HG02870 (cell line): Measurements from ENCODE around the gene DGKD.

Experiments
- ATAC-seq: cut with Tn5 transposase; IDR thresholded peaks from one replicate; pipeline ENCODE4 v1.9.1; 2021; ENCODE audit warnings: mild to moderate bottlenecking, moderate library complexity; ENCODE audit not compliant: unreplicated experiment

The DGKD gene

DNA sequence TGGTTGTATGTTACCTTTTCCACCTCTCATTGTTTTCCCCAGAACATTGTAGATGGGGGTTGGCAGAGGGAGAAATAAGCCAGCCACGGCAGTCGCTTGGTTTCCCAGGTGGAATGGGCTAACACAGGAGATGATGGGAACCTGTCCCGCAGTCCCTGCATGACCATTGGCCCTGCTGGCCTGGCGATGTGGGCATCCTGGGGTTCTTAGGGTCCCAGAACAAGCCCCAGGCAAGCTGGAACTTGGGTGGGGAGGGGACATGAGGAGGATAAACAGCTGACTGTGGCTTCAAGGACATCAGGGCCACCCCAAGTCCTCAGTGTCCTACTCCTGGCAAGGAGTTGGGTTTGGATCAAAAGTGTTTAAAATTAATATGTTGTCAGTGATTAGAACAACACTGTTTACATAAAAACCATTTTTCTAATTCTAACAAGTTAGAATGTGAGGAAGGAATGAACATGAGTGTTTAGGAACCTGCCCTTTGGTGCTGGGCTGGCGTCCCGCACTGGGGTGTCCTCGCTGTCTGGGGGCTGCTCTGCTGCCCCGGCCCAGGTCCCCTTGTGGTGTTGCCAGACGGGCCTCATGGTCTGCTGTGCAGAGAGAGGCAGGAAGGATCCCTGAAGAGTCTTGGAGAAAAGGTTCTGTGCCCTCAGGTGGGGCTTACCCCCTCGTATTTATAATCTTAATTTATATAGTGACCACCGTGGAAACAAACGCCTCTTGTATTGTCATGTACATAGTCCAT lies 117.2 kb downstream of the DGKD start:
- no peak for ATAC-seq

DNA sequence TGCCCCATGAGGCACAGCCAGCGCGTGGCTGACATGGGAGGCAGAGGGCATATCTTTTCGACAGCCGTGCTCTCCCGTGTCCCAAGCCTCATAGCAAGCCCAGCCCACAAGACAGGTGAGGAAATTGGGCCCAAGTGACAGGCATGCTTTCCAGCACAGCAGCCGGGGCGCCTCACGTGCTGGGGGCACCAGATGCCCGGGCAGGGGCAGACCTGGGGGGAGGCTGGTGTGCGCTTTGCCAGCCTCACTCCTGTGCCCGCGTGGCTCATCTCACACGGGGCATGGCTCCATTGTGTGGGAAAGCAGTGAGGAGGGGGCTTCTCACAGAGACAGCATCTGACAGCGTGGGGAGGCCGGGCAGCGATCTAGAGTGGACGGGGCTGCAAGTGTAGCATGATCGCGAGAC lies 119.1 kb downstream of the DGKD start:
- no peak for ATAC-seq

DNA sequence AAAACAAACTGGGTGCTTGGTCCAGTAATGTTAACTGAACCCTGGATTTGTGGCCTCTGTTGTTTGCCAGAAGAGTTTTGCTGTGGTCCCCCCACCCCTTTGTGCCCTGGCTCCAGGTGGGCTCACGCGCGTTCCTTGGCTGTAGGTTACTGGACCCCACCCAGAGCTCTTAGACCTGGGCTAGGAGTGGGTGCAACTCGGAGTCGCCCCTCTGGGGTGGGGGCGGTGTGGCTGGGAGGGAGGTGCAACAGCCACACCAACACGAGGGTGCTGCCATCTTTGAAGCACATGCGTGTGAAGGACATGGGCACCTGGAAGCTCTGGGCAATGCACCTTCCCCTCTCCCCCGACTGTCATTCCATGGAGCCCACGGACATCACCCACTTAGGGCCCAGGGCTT lies 119.6 kb downstream of the DGKD start:
- ATAC-seq, result no peak

DNA sequence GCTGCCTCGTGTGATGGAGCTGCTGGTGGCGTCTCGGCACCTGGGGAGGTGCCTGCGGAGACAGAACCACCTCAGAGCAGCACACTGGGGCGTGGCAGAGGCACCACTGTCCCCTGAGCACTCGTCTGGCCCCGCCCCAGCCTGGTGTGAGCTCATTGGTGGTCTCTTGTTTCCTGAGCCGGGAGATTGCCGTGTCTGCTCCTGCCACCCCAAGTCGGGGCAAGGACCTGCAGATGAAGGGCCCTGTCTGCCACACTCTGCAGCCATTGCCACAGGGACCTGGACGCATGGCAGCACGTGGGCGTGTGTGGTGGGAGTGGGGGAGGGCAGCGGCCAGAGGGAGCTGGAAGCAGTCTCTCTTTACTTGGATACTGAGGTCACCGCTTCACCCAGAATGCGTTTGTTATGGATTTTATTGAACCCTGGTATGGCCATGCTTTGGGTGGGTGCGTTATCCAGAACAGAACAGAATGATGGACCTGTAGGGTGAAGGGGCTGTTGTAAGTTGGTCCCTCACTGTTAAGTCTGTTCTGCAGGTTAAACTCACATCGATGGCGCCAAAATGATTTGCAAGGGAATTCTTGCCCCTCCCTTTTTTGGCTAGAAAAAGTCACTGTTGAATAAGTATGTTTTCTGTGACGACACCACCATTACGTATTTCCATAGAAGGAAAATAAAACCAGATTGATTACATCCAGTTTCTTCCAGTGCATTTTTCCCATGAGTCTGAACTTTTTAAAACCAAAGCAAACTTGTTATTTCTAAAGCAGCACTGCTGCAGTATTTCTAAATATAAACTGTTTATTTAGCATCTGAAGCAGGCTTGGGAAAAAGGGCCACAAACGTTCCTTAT lies 120.2 kb downstream of the DGKD start:
- ATAC-seq, result no peak

DNA sequence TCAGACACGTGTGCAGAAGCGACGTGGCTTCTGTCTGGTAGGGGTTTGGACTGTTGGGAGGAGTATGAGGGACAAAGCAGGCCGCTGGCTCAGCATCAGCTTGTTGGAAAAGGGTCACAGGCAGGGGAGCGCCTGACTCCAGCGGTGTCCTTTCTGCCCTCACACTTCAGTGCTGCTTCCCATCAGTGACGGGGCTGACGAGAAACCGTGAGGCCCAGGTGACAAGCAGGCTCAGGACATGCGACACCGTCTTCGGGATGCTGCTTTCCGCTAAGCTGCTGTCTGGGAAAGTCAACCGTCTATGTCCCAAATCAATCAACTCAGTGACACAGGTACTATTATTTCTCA lies 121.7 kb downstream of the DGKD start:
- ATAC-seq, result no peak

DNA sequence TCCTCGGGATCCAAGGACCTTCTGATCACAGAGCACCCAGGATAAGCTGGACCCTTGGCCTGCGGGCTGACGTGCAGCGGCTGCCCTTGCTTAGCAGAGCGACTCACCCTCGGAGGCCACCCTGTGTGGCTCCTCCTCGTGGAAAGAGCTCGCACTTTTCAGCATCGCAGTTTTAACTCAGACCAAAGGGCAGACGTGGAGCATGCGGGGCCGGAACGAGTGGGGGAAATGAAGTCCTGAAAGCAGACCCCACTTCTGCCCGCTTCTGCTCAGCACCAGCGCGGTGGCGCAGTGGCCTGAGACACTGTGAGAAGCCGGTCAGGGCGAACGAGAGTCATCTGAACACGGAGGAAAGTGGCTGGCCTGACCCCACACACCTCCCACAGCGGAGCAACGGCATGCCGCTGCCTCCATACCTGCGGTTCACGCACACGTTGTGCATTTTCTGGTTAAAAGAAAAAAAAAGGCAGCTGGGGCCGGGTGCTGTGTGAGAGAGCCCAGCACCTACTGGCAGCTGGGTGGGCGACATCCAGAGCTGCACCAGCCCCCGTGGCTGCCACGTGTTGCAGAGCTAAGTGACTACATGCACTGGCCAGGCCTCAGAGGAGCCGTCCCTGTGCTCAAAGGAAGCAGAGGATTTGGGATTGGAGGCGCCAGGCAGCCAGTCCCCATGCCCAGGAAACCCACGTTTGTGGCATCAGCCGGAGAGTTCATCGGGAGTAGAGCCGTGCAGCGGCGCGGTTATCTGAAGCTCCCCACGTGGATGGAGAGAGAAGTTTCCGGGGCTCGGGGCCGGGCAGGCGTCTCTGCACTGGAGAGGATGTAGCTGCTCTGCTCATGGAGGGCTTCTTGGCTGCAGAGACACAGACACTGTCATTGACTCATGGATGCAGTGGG lies 122.6 kb downstream of the DGKD start:
- no peak for ATAC-seq

DNA sequence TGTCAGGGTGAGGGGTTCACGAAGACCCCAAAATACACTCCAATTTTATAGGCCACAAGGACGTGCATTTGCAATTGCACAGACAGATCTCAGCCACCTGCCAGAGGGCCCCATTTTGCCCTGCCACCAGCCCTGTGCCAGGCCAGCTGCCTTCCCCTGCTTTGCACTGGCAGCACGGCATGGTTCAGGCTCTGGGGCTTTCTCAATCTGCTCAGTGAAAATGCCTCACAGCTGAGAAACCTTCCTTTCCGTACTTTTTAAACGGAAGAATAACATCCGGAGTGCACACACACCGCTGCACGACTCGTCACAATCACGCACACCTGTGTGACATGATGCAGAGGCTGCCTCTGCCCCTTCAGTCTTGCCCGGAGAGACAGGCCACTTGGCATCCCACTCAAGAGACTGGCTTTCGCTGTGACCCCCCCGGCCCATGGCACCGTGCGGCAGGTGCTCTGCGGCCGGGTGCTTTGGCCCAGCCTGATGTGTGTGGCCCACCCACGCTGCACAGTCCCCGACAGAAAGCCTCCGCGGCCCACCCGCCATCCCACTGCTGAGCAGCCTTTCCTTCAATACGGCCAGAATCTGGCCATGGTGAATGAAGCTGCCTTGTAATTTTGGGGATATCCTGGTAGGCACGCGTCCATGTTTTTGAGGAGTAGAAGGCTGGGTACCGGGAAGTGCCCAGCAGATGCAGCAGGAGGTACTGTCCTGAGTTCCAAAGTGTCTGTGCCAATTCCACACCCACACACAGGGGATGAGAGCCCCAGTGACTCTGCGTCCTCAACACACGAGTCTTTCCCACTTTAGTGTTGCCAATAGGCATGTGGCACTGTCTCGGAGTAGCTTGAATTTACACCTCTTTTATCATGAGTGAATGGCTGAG lies 123.5 kb downstream of the DGKD start:
- ATAC-seq, result no peak

DNA sequence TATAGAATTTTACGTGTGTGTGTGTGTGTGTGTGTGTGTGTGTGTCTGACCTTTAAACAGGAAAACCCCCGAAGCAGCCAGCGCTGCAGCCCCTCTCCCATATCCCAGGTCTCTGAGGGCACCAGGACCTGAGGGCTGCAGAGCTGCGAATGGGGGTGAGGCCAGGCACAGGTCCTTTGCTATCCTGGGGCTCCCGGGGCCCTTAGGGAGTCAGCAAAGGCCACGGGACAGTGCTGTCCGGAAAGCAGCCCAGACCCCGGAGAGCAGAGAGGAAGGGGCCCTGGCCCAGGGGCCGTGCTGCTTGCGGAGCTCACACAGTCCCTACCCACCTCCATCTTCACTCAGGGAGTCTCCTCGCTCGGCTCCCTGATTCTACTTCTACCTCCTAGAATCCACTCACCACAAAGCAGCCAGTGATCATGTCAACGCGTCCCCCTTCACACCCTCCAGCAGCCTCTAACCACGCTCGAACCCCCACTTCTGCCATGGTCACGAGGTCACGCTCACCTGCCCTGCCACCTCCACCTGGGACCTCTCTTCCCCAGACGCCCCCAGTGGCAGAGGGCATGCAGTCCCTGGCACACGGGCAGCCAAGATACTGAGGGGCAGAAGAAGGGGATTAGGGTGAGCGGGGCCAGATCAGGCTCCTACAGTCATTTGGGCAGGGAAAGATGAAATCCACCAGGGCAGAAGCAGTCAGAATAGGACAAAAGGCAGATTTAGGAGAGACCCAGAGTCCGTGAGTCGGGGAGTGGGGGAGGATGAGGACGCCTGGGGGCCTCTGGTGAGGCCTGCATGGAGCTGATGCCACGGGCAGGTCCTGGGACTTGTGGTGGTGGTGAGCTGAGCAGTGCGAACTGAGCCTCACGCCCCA lies 125.6 kb downstream of the DGKD start:
- no peak for ATAC-seq

DNA sequence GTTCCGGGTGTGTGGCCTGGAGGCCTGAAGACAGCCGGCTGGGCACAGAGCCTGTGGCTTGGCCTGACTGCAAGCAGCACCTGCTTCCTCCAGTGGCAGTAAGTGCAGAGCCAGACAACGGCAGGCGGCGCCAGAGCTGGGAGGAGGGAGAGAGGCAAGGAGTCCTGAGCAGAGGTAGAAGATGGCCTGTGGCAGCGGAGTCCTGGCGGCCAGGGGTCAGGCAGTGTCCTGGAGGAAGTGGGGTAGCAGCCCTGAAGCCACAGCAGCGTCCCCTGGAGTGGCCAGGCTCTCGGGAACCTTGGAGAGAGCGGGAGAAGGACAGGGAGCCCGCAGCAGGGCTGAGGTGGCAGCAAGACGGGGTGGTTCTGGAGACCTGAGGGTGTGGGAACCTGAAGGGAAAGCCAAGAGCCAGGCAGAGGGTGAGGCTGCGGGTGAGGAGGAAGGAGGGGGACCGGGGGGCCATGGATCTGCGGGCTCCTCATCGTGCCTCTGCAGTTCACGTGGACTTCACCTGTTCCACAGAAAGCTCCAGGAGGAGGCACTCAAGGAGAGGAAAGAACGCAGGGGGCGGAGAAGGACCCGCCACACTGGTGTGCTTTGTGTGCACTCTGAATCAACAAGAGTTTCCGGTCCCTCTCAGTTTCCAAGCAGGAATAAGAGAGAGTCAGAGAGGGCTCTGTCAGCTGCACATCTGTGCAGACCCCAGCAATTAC lies 126.4 kb downstream of the DGKD start:
- ATAC-seq, result no peak

DNA sequence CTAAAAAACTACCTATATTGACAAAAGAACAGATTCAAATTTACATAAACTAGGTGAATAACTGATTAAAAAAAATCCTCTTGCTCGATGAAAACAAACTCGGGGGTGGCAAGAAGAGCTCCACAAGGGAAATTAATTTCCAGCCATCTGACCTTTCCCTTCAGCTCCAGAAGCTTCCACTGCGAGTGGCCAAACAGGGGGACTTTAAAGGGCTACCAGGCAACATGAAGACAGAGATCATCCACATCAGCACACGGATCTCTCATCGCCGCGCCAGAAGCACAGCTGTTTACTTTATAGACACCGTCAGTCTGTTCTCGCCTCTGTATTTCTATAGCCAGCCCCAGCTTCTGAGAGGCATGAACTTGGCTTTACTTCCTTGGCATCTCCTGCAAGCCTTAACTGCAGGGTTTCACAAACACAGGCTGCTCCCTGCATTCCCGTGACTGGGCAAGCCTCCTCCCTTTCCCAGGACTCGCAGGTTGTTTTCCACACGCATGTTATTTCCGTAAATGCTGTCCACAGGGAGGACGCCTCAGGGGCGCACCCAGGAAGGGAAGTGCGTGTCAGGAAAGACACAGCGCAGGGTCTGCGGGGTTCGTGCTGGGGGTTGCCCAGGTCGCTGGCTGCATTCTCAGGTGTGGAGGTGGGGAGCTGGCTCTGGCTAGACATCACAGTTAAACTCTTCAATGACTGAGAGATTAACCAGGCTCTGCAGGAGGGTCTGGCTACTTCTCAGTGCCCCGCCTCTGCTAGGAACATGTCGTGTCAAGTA lies 127.3 kb downstream of the DGKD start:
- no peak for ATAC-seq

DNA sequence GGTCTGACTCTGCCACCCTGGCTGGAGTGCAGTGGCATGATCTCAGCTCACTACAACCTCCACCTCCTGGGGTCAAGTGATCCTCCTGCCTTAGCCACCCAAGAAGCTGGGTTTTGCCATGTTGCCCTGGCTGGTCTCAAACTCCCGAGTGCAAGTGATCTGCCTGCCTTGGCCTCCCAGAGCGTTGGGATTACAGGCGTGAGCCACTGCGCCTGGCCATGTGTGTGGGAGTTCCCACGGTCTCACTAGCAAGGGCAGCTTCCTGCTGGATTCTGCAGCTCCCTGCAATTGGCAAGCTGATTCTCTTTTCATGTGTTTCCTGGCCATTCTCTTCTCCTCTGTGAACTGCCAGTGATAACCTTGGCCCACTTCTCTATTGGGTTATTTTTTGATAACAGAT lies 128.3 kb downstream of the DGKD start:
- no peak for ATAC-seq

DNA sequence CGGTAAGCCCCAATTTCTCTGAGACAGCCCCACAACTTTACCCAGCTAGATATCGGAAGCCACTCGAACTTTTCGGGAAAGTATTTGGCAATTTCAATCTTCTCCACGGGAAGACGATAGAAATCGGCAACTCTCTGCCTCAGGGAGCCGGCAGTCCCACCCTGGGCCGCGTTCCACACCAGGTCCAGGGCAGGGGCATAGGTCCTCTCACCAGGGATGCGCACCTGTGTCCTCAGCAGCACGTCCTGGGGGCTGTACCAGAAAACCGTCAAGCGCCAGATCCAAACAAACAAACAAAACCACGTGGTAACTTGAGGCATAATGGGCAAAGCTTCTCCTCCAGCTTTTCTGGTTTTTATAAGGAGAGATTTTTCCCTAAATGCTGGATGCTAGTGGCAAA lies 131.4 kb downstream of the DGKD start:
- ATAC-seq, result no peak

DNA sequence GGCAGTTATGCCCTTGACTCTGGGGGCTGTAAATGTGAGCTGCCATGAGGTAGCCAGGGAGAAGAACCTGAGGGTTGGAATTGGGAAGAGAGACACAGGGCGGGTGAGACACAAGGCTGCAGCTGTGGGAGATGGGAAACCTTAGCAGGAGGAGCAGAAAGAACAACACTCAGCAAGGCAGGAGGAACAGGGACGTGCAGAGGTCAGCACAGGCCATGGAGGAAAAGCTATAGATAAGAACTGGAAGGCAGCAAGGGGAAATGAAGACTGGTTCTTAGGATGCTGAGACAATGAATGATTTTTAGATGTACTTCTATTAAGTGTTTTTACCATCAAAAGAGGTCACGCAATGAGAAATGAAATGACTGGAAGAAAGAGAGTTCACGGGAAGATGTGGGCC lies 132.1 kb downstream of the DGKD start:
- no peak for ATAC-seq

DNA sequence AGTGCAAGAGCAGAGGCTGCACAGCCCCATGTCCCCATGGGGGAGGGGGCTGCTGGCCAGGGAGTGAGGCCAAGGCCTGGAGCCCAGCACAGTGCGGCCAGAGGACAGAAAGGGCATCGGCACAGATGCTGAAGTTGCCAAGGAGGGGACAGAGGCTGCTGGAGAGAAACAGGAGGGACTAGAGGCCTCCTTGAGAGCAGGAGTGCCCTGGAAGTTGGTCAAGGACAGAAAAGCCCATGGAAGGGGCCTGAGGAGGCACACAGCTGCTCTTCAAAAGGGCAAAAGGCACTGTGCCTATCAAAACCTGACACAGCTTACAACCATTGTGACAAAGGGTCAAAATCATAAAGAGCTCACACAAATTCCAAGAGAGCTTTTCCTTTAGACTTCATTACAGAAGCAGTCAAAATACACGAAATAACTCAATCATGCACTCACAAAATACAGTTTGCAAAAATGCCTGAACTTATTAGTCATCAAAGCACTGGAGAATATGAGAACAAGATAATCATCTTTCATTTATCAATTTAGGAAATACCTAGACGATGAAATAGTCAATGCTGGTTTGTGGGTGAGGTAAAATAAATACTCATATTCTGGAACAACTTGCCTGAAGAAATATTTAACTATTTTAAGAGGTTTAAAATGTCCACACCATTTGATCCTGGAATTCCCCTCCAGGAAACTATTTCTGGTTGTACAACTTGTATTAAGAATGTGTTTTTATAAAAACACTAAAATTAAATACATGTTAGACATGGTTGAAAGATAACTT lies 132.7 kb downstream of the DGKD start:
- no peak for ATAC-seq

DNA sequence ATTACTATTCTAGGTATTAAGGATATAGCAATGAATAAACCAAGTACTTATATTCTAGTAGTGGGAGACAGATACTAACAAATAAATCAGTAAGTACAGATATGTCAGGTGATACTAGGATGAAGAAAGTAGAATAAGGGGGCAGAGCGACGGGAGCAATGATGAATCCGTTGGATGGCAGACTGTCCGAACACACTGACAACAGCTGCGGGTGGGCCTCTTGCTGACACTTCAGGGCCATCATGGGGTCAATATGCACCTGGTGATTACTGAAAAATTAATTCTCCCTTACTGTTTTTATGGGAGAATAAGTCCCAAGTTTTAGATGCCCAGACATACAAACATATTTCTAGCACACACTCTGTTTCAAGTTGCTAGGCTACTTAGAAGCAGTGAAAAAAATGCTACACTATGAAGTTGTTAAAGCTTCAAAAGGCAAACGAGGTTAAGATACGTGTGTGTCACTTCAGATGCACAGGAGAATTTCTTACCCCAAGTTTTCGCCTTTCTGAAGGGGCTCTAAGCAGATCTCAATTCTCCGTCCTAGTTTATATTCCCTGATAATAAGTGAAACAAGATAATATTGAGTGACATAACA lies 133.6 kb downstream of the DGKD start:
- ATAC-seq, result no peak

DNA sequence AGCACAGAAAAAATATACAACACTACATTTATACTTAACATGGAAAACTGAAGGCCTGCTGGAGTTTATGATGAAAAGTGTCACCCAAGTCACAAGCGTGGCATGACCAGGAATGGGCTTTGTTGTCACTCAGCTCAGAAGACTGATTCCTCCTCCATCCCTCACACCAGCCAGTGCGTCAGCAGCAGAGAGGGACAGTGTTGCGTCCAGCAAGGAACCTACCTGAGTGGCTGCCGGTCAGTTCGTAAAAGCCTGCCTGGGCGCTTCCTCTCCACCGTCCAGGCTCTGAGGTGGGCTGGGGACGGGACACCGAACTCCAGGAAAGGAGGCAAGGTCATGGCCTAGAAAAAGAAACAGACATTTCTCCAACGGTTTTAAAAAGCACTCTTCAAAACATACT lies 134.8 kb downstream of the DGKD start:
- no peak for ATAC-seq

DNA sequence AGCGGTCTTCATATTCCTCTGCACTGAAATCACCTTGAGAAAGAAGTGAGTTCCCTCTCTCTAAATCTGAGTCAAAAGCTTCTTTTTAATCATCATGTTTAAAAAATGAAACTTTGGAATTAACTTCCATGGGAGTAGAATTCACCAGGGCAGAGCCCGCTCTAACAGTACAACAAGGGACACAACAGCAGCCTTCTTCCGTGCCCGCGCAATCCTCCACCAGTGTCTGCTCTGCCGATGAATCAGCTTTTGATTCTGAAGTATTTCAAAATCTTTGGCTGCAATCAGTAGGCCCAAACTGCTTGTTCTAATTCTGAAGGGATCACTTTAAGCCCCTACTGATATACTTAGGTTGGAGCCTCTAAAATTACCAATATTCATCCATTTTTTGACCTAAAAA lies 135.4 kb downstream of the DGKD start:
- no peak for ATAC-seq
